Panc1 (cell line): ENCODE data around the gene SLC46A3. TPM values are rescaled to one million over a fixed set of nuclear protein-coding genes. Genes with fewer than 3 reads are reported as not detected.

Experiments used
- ATAC-seq: fragments of 200-7000 bp; cut with Tn5 transposase; 2 replicates; pipeline ENCODE4 v1.9.1; 2020; ENCODE audit warnings: mild to moderate bottlenecking, moderate library complexity
- BruUV-seq: library from RNA; stranded (reverse); fragments of 400-500 nt; replicated peaks from 2 replicates; lab custom pipeline; 2021; lab: Mats Ljungman, UMichigan
- CTCF ChIA-PET: fragments of 300-600 bp; sonication (Branson Sonifier 250); formaldehyde crosslinking; loops from one replicate; lab custom pipeline; 2022; ENCODE audit warnings: antibody characterized with exemption; lab: Charles Lee
- POLR2A ChIA-PET: fragments of 300-600 bp; sonication (Branson Sonifier 250); formaldehyde crosslinking; loops from one replicate; lab custom pipeline; 2022; ENCODE audit warnings: antibody characterized with exemption; lab: Charles Lee
- DNase-seq: peaks from one replicate; pipeline ENCODE4 v3.0.0-alpha.2; 2010; ENCODE audit warnings: low read depth, low spot score
- H3K27ac ChIP-seq: 2 replicates; pipeline ENCODE4 v1.5.1; 2011; ENCODE audit warnings: mild to moderate bottlenecking, low read length, inconsistent platforms
- H3K27me3 ChIP-seq: fragments of 200-500 bp; sonication (Bioruptor generic); 2 replicates; pipeline ENCODE4 v1.6.0; 2014; ENCODE audit warnings: low read length, inconsistent platforms; ENCODE audit not compliant: control insufficient read depth, insufficient read depth
- H3K36me3 ChIP-seq: fragments of 200-500 bp; sonication (Bioruptor generic); 2 replicates; pipeline ENCODE4 v1.5.1; 2014; ENCODE audit warnings: inconsistent platforms, mild to moderate bottlenecking, low read length, moderate library complexity; ENCODE audit not compliant: control insufficient read depth, insufficient read depth
- H3K4me1 ChIP-seq: 2 replicates; pipeline ENCODE4 v1.5.1; 2011; ENCODE audit warnings: inconsistent platforms, mild to moderate bottlenecking, low read length, moderate library complexity; ENCODE audit not compliant: control insufficient read depth, insufficient read depth
- H3K4me3 ChIP-seq, 2 experiments: 2 replicates each; pipeline ENCODE4 v1.5.1; 2011 to 2012; ENCODE audit warnings: low read depth in 2 of 2, low read length in 2 of 2, mild to moderate bottlenecking in 2 of 2, inconsistent platforms in 1 of 2, moderate library complexity in 1 of 2
- H3K9me3 ChIP-seq: fragments of 200-500 bp; sonication (Bioruptor generic); 2 replicates; pipeline ENCODE4 v1.5.1; 2014; ENCODE audit warnings: low read depth, mild to moderate bottlenecking, inconsistent platforms, low read length, moderate library complexity; ENCODE audit not compliant: control insufficient read depth, insufficient read depth
- POLR2AphosphoS5 ChIP-seq: IDR thresholded peaks from 2 replicates; pipeline ENCODE4 v1.6.1; 2012; ENCODE audit warnings: mild to moderate bottlenecking, low read depth, low read length, moderate library complexity
- REST ChIP-seq, 2 experiments: IDR thresholded peaks; 2 replicates each; pipeline ENCODE4 v1.6.1; 2011 to 2012; ENCODE audit warnings: low read depth in 2 of 2, control low read depth in 1 of 2, low read length in 1 of 2, mild to moderate bottlenecking in 1 of 2, moderate library complexity in 1 of 2; ENCODE audit not compliant: insufficient read depth in 1 of 2
- SIN3A ChIP-seq: IDR thresholded peaks from 2 replicates; pipeline ENCODE4 v1.6.1; 2012; ENCODE audit warnings: low read depth, mild to moderate bottlenecking, low read length, moderate library complexity, borderline replicate concordance; ENCODE audit not compliant: insufficient read depth
- TCF7L2 ChIP-seq: IDR thresholded peaks from 2 replicates; pipeline ENCODE4 v1.6.1; 2011; ENCODE audit warnings: mild to moderate bottlenecking, low read depth, low read length, inconsistent platforms
- in situ Hi-C: cut with HindIII; loops from 2 replicates; pipeline ENCODE4 v1.10.0; 2016; ENCODE audit warnings: low sequenced_read_pairs, low pct_unique_long_range_greater_than_20kb
- intact Hi-C: fragments of 100-400 bp; cut with micrococcal nuclease; formaldehyde crosslinking; loops from one replicate; pipeline ENCODE4 v1.10.0; 2022; ENCODE audit not compliant: unreplicated experiment
- total RNA-seq: library from RNA; stranded (reverse); gene quantifications from one replicate; pipeline ENCODE4 v1.2.1, GENCODE V29; 2021; ENCODE audit not compliant: unreplicated experiment
- TF ChIP-seq, protein P1 (sequence below): fragments of 450-650 bp; IDR thresholded peaks from 2 replicates; pipeline ENCODE4 v1.5.1; 2017; ENCODE audit warnings: mild to moderate bottlenecking

SLC46A3 gene
- total RNA-seq, 1 experiment from 2014 or later, result 5.5 TPM

- in situ Hi-C loops (no loop called here), intact Hi-C loops (no loop called here)
- Histone ChIP-seq H3K4me1 (no peaks in the 10 kb centered on the region), H3K36me3 (no peaks in the 10 kb centered on the region), H3K27ac (no peak overlapping the region), H3K4me3 (no peak overlapping the region), H3K9me3 (no peaks in the 10 kb centered on the region), H3K27me3 (no peaks in the 10 kb centered on the region)
- POLR2A ChIA-PET, result no interaction called here
- no peak for TF ChIP-seq POLR2AphosphoS5
- no peak for TF ChIP-seq SIN3A
- TF ChIP-seq, protein P1, sequence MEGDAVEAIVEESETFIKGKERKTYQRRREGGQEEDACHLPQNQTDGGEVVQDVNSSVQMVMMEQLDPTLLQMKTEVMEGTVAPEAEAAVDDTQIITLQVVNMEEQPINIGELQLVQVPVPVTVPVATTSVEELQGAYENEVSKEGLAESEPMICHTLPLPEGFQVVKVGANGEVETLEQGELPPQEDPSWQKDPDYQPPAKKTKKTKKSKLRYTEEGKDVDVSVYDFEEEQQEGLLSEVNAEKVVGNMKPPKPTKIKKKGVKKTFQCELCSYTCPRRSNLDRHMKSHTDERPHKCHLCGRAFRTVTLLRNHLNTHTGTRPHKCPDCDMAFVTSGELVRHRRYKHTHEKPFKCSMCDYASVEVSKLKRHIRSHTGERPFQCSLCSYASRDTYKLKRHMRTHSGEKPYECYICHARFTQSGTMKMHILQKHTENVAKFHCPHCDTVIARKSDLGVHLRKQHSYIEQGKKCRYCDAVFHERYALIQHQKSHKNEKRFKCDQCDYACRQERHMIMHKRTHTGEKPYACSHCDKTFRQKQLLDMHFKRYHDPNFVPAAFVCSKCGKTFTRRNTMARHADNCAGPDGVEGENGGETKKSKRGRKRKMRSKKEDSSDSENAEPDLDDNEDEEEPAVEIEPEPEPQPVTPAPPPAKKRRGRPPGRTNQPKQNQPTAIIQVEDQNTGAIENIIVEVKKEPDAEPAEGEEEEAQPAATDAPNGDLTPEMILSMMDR, result no peak
- no peak for TF ChIP-seq REST (IDR thresholded peaks at IDR 0.05; ENCODE audit: insufficient read depth in 1 of 2, low read depth in 2 of 2, low read length in 1 of 2)
- TF ChIP-seq TCF7L2, result no peak
- CTCF ChIA-PET, result no interaction called here
- ATAC-seq (no peak), DNase-seq (no peak)
- no TSS peak for BruUV-seq
Observed at GRCh38 chr13:28729541-28729940, 10.8 kb upstream of the SLC46A3 start.

DNA sequence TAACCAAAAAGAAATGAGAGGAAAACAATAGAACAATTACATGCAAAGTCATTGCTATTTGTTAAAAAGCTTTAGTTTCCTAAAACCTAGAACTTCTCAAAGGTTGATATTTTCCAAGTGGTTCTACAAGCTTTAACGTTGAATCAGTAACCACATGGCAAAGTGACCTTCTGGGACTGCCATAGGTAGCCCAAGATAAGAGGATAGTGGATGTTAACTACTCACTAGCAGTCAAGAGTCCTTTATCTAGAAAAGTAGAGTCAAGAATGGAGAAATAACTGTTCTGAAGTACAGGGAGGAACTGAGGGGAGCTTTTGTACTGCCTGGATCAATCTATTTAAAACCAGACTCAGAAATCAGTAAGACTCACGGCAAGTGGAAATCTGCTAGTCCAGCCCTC, 9.9 kb upstream of the SLC46A3 start:
- no peaks in the 10 kb centered on the region for H3K9me3 ChIP-seq
- in situ Hi-C loops, result no loop called here
- DNase-seq (no peak), ATAC-seq (no peak)
- ChIA-PET POLR2A (no interaction called here), CTCF (no interaction called here)
- BruUV-seq, result no TSS peak
- H3K4me3 ChIP-seq, result no peak overlapping the region
- intact Hi-C loops, result no loop called here
- H3K27me3 ChIP-seq, result no peaks in the 10 kb centered on the region
- no peak for TF ChIP-seq SIN3A
- no peak for TF ChIP-seq TCF7L2
- no peak for TF ChIP-seq POLR2AphosphoS5
- TF ChIP-seq REST (IDR thresholded peaks at IDR 0.05; ENCODE audit: insufficient read depth in 1 of 2, low read depth in 2 of 2, low read length in 1 of 2), result no peak
- TF ChIP-seq, protein P1, result no peak
- H3K27ac ChIP-seq, result no peak overlapping the region
- H3K36me3 ChIP-seq, result no peaks in the 10 kb centered on the region
- H3K4me1 ChIP-seq, result no peaks in the 10 kb centered on the region
